ENCODE data around the gene KCNG2. TPM values are rescaled to one million over a fixed set of nuclear protein-coding genes. Genes with fewer than 3 reads are reported as not detected.
"Not testable (repeated sequence)": the region's sequence is repeated elsewhere in the genome, so short reads cannot be mapped to it uniquely, and the experiment has no call there.

The KCNG2 gene
- total and polyA plus RNA-seq, 2 of the 13 experiments (the other 11 are each of a cell fraction or from before 2014, with no cell fraction given), result not detected

GRCh38 chr18:79864006-79864725, 66.4 kb downstream of the KCNG2 start:
- Histone ChIP-seq H3K79me2 (ENCODE audit: insufficient read depth, low read length) (no peaks in the 10 kb centered on the region), H4K20me1 (ENCODE audit: insufficient read depth, low read length) (no peaks in the 10 kb centered on the region), H3K36me3 (replicated peaks in 1 of 2; ENCODE audit: control insufficient read depth in 1 of 2, insufficient read depth in 2 of 2, low read length in 2 of 2) (no peaks in the 10 kb centered on the region), H3K4me1 (ENCODE audit: insufficient read depth, low read length) (no peaks in the 10 kb centered on the region), H3K27me3 (ENCODE audit: control insufficient read depth in 1 of 2, insufficient read depth in 2 of 2, low read length in 2 of 2) (peaks cover 2 to 45% of the 10 kb centered on the region in 2 experiments), H3K9ac (ENCODE audit: insufficient read depth, low read depth, low read length) (no peak overlapping the region), H3K27ac (ENCODE audit: extremely low read length, insufficient read depth, low read length) (no peak overlapping the region), H3K4me3 (replicated peaks in 1 of 3; ENCODE audit: insufficient read depth in 1 of 3, low read depth in 2 of 3, low read length in 3 of 3) (no peak overlapping the region), H2AFZ (ENCODE audit: low read length) (no peak overlapping the region), H3K4me2 (ENCODE audit: low read depth, low read length) (no peak overlapping the region), H3K9me3 (ENCODE audit: low read length) (no peaks in the 10 kb centered on the region)
- no peak for ATAC-seq
- 88% methylated on average over 60 of the region's 74 CpGs for WGBS (ENCODE audit: low lambda C conversion rate)
- in situ Hi-C loops (cut with HindIII; ENCODE audit: extremely low pct_ligation_motif_present, low pct_unique_long_range_greater_than_20kb) (no loop called here), intact Hi-C loops (cut with micrococcal nuclease; ENCODE audit: unreplicated experiment) (no loop called here)
- ChIA-PET CTCF (ENCODE audit: low intra/inter-chr PET ratio, low total read pairs) (no interaction called here), POLR2A (no interaction called here)
- no peak for FAIRE-seq
- DNase-seq (ENCODE audit: low spot score), result no peak
- BruUV-seq (replicated peaks), result no TSS peak
- TF ChIP-seq, protein P1, sequence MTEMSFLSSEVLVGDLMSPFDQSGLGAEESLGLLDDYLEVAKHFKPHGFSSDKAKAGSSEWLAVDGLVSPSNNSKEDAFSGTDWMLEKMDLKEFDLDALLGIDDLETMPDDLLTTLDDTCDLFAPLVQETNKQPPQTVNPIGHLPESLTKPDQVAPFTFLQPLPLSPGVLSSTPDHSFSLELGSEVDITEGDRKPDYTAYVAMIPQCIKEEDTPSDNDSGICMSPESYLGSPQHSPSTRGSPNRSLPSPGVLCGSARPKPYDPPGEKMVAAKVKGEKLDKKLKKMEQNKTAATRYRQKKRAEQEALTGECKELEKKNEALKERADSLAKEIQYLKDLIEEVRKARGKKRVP (CRISPR knock-in tag; IDR thresholded peaks at IDR 0.05), result no peak
- TF ChIP-seq, protein P2, sequence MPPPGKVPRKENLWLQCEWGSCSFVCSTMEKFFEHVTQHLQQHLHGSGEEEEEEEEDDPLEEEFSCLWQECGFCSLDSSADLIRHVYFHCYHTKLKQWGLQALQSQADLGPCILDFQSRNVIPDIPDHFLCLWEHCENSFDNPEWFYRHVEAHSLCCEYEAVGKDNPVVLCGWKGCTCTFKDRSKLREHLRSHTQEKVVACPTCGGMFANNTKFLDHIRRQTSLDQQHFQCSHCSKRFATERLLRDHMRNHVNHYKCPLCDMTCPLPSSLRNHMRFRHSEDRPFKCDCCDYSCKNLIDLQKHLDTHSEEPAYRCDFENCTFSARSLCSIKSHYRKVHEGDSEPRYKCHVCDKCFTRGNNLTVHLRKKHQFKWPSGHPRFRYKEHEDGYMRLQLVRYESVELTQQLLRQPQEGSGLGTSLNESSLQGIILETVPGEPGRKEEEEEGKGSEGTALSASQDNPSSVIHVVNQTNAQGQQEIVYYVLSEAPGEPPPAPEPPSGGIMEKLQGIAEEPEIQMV (CRISPR knock-in tag; IDR thresholded peaks at IDR 0.05; ENCODE audit: low read depth), result no peak
- TF ChIP-seq ZNF501 (CRISPR knock-in tag; IDR thresholded peaks at IDR 0.05), result no peak
- no peak for TF ChIP-seq ATRX (CRISPR knock-in tag; IDR thresholded peaks at IDR 0.05; ENCODE audit: borderline replicate concordance)
- no peak for TF ChIP-seq KAT8 (CRISPR knock-in tag; IDR thresholded peaks at IDR 0.05)
- no peak for TF ChIP-seq ZNF263 (CRISPR knock-in tag; IDR thresholded peaks at IDR 0.05)
- no peak for TF ChIP-seq MED13 (CRISPR knock-in tag; IDR thresholded peaks at IDR 0.05)
- no peak for TF ChIP-seq AHR (CRISPR knock-in tag; IDR thresholded peaks at IDR 0.05)
- no peak for TF ChIP-seq KLF15 (CRISPR knock-in tag; IDR thresholded peaks at IDR 0.05; ENCODE audit: borderline replicate concordance)
- TF ChIP-seq ZNF329 (CRISPR knock-in tag; IDR thresholded peaks at IDR 0.05; ENCODE audit: low read depth), result no peak
- TF ChIP-seq, protein P3, sequence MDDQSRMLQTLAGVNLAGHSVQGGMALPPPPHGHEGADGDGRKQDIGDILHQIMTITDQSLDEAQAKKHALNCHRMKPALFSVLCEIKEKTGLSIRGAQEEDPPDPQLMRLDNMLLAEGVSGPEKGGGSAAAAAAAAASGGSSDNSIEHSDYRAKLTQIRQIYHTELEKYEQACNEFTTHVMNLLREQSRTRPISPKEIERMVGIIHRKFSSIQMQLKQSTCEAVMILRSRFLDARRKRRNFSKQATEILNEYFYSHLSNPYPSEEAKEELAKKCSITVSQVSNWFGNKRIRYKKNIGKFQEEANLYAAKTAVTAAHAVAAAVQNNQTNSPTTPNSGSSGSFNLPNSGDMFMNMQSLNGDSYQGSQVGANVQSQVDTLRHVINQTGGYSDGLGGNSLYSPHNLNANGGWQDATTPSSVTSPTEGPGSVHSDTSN (CRISPR knock-in tag; IDR thresholded peaks at IDR 0.05; ENCODE audit: borderline replicate concordance), result no peak
- no peak for TF ChIP-seq ZNF557 (CRISPR knock-in tag; IDR thresholded peaks at IDR 0.05)
- TF ChIP-seq, protein P4, sequence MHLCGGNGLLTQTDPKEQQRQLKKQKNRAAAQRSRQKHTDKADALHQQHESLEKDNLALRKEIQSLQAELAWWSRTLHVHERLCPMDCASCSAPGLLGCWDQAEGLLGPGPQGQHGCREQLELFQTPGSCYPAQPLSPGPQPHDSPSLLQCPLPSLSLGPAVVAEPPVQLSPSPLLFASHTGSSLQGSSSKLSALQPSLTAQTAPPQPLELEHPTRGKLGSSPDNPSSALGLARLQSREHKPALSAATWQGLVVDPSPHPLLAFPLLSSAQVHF (CRISPR knock-in tag; IDR thresholded peaks at IDR 0.05), result no peak
- TF ChIP-seq SYNCRIP (IDR thresholded peaks at IDR 0.05; ENCODE audit: insufficient read depth, low read depth, low read length), result no peak
- no peak for TF ChIP-seq ZNF160 (CRISPR knock-in tag; IDR thresholded peaks at IDR 0.05)

- peaks cover 5 to 50% of the 10 kb centered on the region in 2 experiments for H3K27me3 ChIP-seq (ENCODE audit: control insufficient read depth in 1 of 2, insufficient read depth in 2 of 2, low read length in 2 of 2)
- H3K4me3 ChIP-seq (replicated peaks in 1 of 3; ENCODE audit: insufficient read depth in 1 of 3, low read depth in 2 of 3, low read length in 3 of 3); intact Hi-C loops (cut with micrococcal nuclease; ENCODE audit: unreplicated experiment); ATAC-seq; H4K20me1 ChIP-seq (ENCODE audit: insufficient read depth, low read length); H2AFZ ChIP-seq (ENCODE audit: low read length); FAIRE-seq; H3K9me3 ChIP-seq (ENCODE audit: low read length); DNase-seq (ENCODE audit: low spot score); H3K27ac ChIP-seq (ENCODE audit: extremely low read length, insufficient read depth, low read length); H3K4me1 ChIP-seq (ENCODE audit: insufficient read depth, low read length); H3K79me2 ChIP-seq (ENCODE audit: insufficient read depth, low read length); H3K36me3 ChIP-seq (replicated peaks in 1 of 2; ENCODE audit: control insufficient read depth in 1 of 2, insufficient read depth in 2 of 2, low read length in 2 of 2); H3K4me2 ChIP-seq (ENCODE audit: low read depth, low read length); CTCF ChIA-PET (ENCODE audit: low intra/inter-chr PET ratio, low total read pairs); BruUV-seq (replicated peaks); H3K9ac ChIP-seq (ENCODE audit: insufficient read depth, low read depth, low read length); in situ Hi-C loops (cut with HindIII; ENCODE audit: extremely low pct_ligation_motif_present, low pct_unique_long_range_greater_than_20kb); POLR2A ChIA-PET: not testable (repeated sequence)
- WGBS (ENCODE audit: low lambda C conversion rate), result 6% methylated on average over 2 of the region's 4 CpGs
Observed at GRCh38 chr18:79864955-79865354, 67.2 kb downstream of the KCNG2 start.

All from HepG2 (cell line).